GM12878 (cell line): ENCODE data around the gene LRCH4. TPM values are rescaled to one million over a fixed set of nuclear protein-coding genes. Genes with fewer than 3 reads are reported as not detected.

Experiments
- ATAC-seq: fragments of 200-7000 bp; cut with Tn5 transposase; 3 replicates; pipeline ENCODE4 v1.9.1; 2020; ENCODE audit warnings: mild to moderate bottlenecking, moderate library complexity
- BruUV-seq: library from RNA; stranded (reverse); fragments of 400-500 nt; replicated peaks from 2 replicates; lab custom pipeline; 2021; lab: Mats Ljungman, UMichigan
- CTCF ChIA-PET: fragments of 300-600 bp; sonication (Branson Sonifier 250); formaldehyde crosslinking; extraction: SDS; loops from one replicate; lab custom pipeline; 2021; ENCODE audit warnings: inconsistent platforms; lab: Yijun Ruan, JAX
- POLR2A ChIA-PET: fragments of 350-600 bp; formaldehyde crosslinking; extraction: SDS; loops from one replicate; lab custom pipeline; 2021; ENCODE audit warnings: inconsistent platforms; lab: Charles Lee
- RAD21 ChIA-PET: fragments of 300-600 bp; sonication (Branson Sonifier 250); formaldehyde crosslinking; loops from one replicate; lab custom pipeline; 2023; ENCODE audit warnings: antibody characterized with exemption; ENCODE audit not compliant: unreplicated experiment; lab: Charles Lee
- SMC1A ChIA-PET: fragments of 300-600 bp; sonication (Branson Sonifier 250); formaldehyde crosslinking; loops from one replicate; lab custom pipeline; 2023; ENCODE audit not compliant: unreplicated experiment, uncharacterized antibody; lab: Charles Lee
- DNase-seq: peaks from one replicate; pipeline ENCODE4 v3.0.0-alpha.2; 2011; ENCODE audit warnings: low read depth, low spot score
- FAIRE-seq: peaks from 3 replicates; lab custom pipeline; 2011; peaks lifted over from hg19 to GRCh38; lab: Jason Lieb, UNC
- H2AFZ ChIP-seq: 2 replicates; pipeline ENCODE4 v1.6.0; 2011; ENCODE audit warnings: low read depth, low read length, control low read depth; ENCODE audit not compliant: control insufficient read depth
- H3K27ac ChIP-seq: 2 replicates; pipeline ENCODE4 v1.5.1; 2011; ENCODE audit warnings: control low read depth; ENCODE audit not compliant: control insufficient read depth, insufficient read depth
- H3K27me3 ChIP-seq, 2 experiments: replicated peaks in 1 of 2; 2 replicates each; pipeline versions ENCODE4 v1.6.0 to v1.6.1; 2011; ENCODE audit warnings: low read length in 1 of 2; ENCODE audit not compliant: control insufficient read depth in 2 of 2, insufficient read depth in 2 of 2
- H3K36me3 ChIP-seq, 2 experiments: 2 replicates each; pipeline ENCODE4 v1.5.1; 2011; ENCODE audit warnings: low read length in 1 of 2; ENCODE audit not compliant: control insufficient read depth in 2 of 2, insufficient read depth in 2 of 2
- H3K4me1 ChIP-seq: 2 replicates; pipeline ENCODE4 v1.6.1; 2011; ENCODE audit warnings: mild to moderate bottlenecking, low read length, moderate library complexity, mixed read lengths; ENCODE audit not compliant: control insufficient read depth, insufficient read depth
- H3K4me2 ChIP-seq: 2 replicates; pipeline ENCODE4 v1.6.0; 2011; ENCODE audit warnings: control low read depth; ENCODE audit not compliant: control insufficient read depth, insufficient read depth
- H3K4me3 ChIP-seq: fragments of 200-600 bp; sonication (generic); 2 replicates; pipeline ENCODE4 v1.5.1; 2016
- H3K79me2 ChIP-seq: 2 replicates; pipeline ENCODE4 v1.6.0; 2011; ENCODE audit warnings: low read length; ENCODE audit not compliant: control insufficient read depth, insufficient read depth
- H3K9ac ChIP-seq: 2 replicates; pipeline ENCODE4 v1.8.0; 2011; ENCODE audit warnings: low read length, control low read depth, mixed read lengths; ENCODE audit not compliant: control insufficient read depth, insufficient read depth
- H3K9me3 ChIP-seq: replicated peaks from 3 replicates; pipeline ENCODE4 v1.5.1; 2011; ENCODE audit warnings: mild to moderate bottlenecking, low read length; ENCODE audit not compliant: control insufficient read depth, insufficient read depth
- H4K20me1 ChIP-seq: 2 replicates; pipeline ENCODE4 v1.6.0; 2011; ENCODE audit not compliant: control insufficient read depth, insufficient read depth
- BMI1 ChIP-seq: fragments of 450-650 bp; IDR thresholded peaks from 2 replicates; pipeline ENCODE4 v1.6.1; 2016; ENCODE audit warnings: mild to moderate bottlenecking, moderate library complexity, borderline replicate concordance
- CEBPZ ChIP-seq: fragments of 150-350 bp; IDR thresholded peaks from 2 replicates; pipeline ENCODE4 v1.6.1; 2016; ENCODE audit warnings: low read depth, low read length
- CHD2 ChIP-seq: IDR thresholded peaks from 2 replicates; pipeline ENCODE4 v1.6.1; 2011; ENCODE audit warnings: low read depth, low read length, improper control_type of control experiment, borderline replicate concordance
- E4F1 ChIP-seq: fragments of 450-650 bp; IDR thresholded peaks from 2 replicates; pipeline ENCODE4 v1.6.1; 2018; ENCODE audit warnings: borderline replicate concordance, mild to moderate bottlenecking; ENCODE audit not compliant: partially characterized antibody
- GABPA ChIP-seq: IDR thresholded peaks from 2 replicates; pipeline ENCODE4 v1.6.1; 2014; ENCODE audit warnings: antibody characterized with exemption, low read depth, mild to moderate bottlenecking, inconsistent platforms
- HDAC6 ChIP-seq: fragments of 200-600 bp; sonication (generic); IDR thresholded peaks from one replicate; pipeline ENCODE4 v1.8.0; 2017; ENCODE audit warnings: antibody characterized with exemption; ENCODE audit not compliant: unreplicated experiment
- PAX5 ChIP-seq: IDR thresholded peaks from 2 replicates; pipeline ENCODE4 v1.6.1; 2011; ENCODE audit warnings: low read depth, low read length, borderline replicate concordance
- RELA ChIP-seq: fragments of 450-650 bp; IDR thresholded peaks from 2 replicates; pipeline ENCODE4 v1.8.0; 2014; ENCODE audit warnings: borderline replicate concordance; ENCODE audit not compliant: partially characterized antibody
- SREBF2 ChIP-seq: IDR thresholded peaks from 2 replicates; pipeline ENCODE4 v1.6.1; 2012; ENCODE audit warnings: mild to moderate bottlenecking, low read length
- ZNF217 ChIP-seq: fragments of 450-650 bp; IDR thresholded peaks from 2 replicates; pipeline ENCODE4 v1.6.1; 2017; ENCODE audit warnings: antibody characterized with exemption, mild to moderate bottlenecking
- ZZZ3 ChIP-seq: IDR thresholded peaks from 2 replicates; pipeline ENCODE4 v1.6.1; 2011; ENCODE audit warnings: low read depth; ENCODE audit not compliant: control insufficient read depth, insufficient read length
- WGBS: methylation state at CpG from one replicate; pipeline ENCODE4 v1.1.6; 2016; ENCODE audit warnings: low lambda C conversion rate; ENCODE audit not compliant: insufficient replicate concordance, insufficient coverage; ENCODE audit errors: missing lambda C conversion rate; 5-methylcytosine and 5-hydroxymethylcytosine counted together
- in situ Hi-C: fragments of 300-500 bp; cut with MboI; formaldehyde crosslinking; loops from 9 replicates; pipeline ENCODE4 v1.14.3; 2018; ENCODE audit warnings: mixed read lengths
- intact Hi-C: fragments of 100-400 bp; cut with micrococcal nuclease; formaldehyde crosslinking; loops from one replicate; pipeline ENCODE4 v1.14.2; 2022; ENCODE audit not compliant: unreplicated experiment
- polyA plus RNA-seq, 11 experiments: library from polyadenylated mRNA; depleted of rRNA in 4 of 11; unstranded in 6 of 11; stranded (reverse) in 5 of 11; fragments of >200 nt; fragmentation: Nextera tagmentation in 4 of 11; fragmentation: Illumina TruSeq in 1 of 11; extraction: Ambion mirVana in 4 of 11; extraction: Trizol in 1 of 11; gene quantifications; 1 replicate in 1 of 11; 2 replicates in 10 of 11; pipeline versions ENCODE4 v1.2.1 to v1.2.3, GENCODE V29; 2011 to 2016; ENCODE audit warnings: inconsistent platforms in 2 of 11, missing spikeins in 2 of 11, low read depth in 1 of 11
- total RNA-seq, 4 experiments: library from RNA; depleted of rRNA in 3 of 4; stranded (reverse); fragments of >200 nt in 3 of 4; fragmentation: Illumina TruSeq in 1 of 4; extraction: Trizol in 1 of 4; gene quantifications; 2 replicates each; pipeline versions ENCODE4 v1.2.1 to v1.2.3, GENCODE V29; 2013 to 2021
- TF ChIP-seq, protein P1 (sequence below): fragments of 450-650 bp; conservative IDR thresholded peaks from 2 replicates; pipeline ENCODE4 v1.6.1; 2017; ENCODE audit warnings: mild to moderate bottlenecking, moderate library complexity
- TF ChIP-seq, protein P2 (sequence below): fragments of 450-650 bp; IDR thresholded peaks from 2 replicates; pipeline ENCODE4 v1.6.1; 2016; ENCODE audit warnings: mild to moderate bottlenecking, moderate library complexity, borderline replicate concordance

Gene LRCH4
- total and polyA plus RNA-seq, 10 of the 15 experiments (the other 5 are each of a cell fraction or from before 2014, with no cell fraction given): 0.58 to 96.7 (median 28.4) TPM

DNA sequence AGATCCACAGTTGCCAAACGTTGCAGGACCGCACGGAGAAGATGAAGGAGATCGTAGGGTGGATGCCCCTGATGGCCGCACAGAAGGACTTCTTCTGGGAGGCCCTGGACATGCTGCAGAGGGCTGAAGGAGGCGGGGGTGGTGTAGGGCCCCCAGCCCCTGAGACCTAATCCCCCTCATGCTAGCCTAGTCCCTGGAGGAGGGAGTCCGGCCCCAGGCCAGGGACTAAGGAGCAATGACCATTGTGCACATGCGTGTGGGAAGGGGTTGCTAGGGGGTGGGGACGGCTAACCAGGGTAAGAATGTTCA, 14.8 kb upstream of the LRCH4 start:
- Histone ChIP-seq H3K9ac (no peak overlapping the region), H3K4me3 (no peak overlapping the region), H3K79me2 (no peaks in the 10 kb centered on the region), H3K36me3 (no peaks in the 10 kb centered on the region), H3K4me2 (no peak overlapping the region), H3K27ac (no peak overlapping the region), H3K9me3 (no peaks in the 10 kb centered on the region), H4K20me1 (no peaks in the 10 kb centered on the region), H3K4me1 (peaks cover 10% of the 10 kb centered on the region), H2AFZ (no peak overlapping the region), H3K27me3 (peaks cover 0 to 2% of the 10 kb centered on the region in 2 experiments; a peak in 2 of 4 replicates)
- intact Hi-C loops: no loop called here
- RAD21 ChIA-PET: no interaction called here
- POLR2A ChIA-PET: no interaction called here
- DNase-seq: no peak
- no peak for FAIRE-seq
- ATAC-seq: no peak
- WGBS: 65% methylated on average over 9 of the region's 9 CpGs
- in situ Hi-C loops: no loop called here
- CTCF ChIA-PET: no interaction called here
- no TSS peak for BruUV-seq
- SMC1A ChIA-PET: no interaction called here
- TF ChIP-seq, protein P1, sequence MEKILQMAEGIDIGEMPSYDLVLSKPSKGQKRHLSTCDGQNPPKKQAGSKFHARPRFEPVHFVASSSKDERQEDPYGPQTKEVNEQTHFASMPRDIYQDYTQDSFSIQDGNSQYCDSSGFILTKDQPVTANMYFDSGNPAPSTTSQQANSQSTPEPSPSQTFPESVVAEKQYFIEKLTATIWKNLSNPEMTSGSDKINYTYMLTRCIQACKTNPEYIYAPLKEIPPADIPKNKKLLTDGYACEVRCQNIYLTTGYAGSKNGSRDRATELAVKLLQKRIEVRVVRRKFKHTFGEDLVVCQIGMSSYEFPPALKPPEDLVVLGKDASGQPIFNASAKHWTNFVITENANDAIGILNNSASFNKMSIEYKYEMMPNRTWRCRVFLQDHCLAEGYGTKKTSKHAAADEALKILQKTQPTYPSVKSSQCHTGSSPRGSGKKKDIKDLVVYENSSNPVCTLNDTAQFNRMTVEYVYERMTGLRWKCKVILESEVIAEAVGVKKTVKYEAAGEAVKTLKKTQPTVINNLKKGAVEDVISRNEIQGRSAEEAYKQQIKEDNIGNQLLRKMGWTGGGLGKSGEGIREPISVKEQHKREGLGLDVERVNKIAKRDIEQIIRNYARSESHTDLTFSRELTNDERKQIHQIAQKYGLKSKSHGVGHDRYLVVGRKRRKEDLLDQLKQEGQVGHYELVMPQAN: no peak
- TF ChIP-seq SREBF2 (no peak), ZZZ3 (no peak), RELA (no peak), HDAC6 (no peak), ZNF217 (no peak), PAX5 (no peak), CHD2 (no peak), E4F1 (no peak), BMI1 (no peak), GABPA (no peak), CEBPZ (no peak)
- TF ChIP-seq, protein P2, sequence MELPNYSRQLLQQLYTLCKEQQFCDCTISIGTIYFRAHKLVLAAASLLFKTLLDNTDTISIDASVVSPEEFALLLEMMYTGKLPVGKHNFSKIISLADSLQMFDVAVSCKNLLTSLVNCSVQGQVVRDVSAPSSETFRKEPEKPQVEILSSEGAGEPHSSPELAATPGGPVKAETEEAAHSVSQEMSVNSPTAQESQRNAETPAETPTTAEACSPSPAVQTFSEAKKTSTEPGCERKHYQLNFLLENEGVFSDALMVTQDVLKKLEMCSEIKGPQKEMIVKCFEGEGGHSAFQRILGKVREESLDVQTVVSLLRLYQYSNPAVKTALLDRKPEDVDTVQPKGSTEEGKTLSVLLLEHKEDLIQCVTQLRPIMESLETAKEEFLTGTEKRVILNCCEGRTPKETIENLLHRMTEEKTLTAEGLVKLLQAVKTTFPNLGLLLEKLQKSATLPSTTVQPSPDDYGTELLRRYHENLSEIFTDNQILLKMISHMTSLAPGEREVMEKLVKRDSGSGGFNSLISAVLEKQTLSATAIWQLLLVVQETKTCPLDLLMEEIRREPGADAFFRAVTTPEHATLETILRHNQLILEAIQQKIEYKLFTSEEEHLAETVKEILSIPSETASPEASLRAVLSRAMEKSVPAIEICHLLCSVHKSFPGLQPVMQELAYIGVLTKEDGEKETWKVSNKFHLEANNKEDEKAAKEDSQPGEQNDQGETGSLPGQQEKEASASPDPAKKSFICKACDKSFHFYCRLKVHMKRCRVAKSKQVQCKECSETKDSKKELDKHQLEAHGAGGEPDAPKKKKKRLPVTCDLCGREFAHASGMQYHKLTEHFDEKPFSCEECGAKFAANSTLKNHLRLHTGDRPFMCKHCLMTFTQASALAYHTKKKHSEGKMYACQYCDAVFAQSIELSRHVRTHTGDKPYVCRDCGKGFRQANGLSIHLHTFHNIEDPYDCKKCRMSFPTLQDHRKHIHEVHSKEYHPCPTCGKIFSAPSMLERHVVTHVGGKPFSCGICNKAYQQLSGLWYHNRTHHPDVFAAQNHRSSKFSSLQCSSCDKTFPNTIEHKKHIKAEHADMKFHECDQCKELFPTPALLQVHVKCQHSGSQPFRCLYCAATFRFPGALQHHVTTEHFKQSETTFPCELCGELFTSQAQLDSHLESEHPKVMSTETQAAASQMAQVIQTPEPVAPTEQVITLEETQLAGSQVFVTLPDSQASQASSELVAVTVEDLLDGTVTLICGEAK: no peak
